NOMO-1 treated with dmso at 0.1 percent for 144 hours (cell line): ENCODE measurements around the gene MUC13.
A peak's percentile ranks its signal among the peaks of the same experiment; 100 is the strongest.

Experiments used
- DNase-seq: peaks from one replicate; lab custom pipeline; 2025; ENCODE audit not compliant: unreplicated experiment; lab: John Stamatoyannopoulos, UW

MUC13 gene

GRCh38 chr3:124878561-124879336, 55.8 kb downstream of the MUC13 start:
- peak; percentile 79 for DNase-seq

GRCh38 chr3:124877674-124878073, 56.9 kb downstream of the MUC13 start:
- no peak for DNase-seq

GRCh38 chr3:124876401-124876878, 58.1 kb downstream of the MUC13 start:
- DNase-seq: peak; percentile 15

GRCh38 chr3:124873226-124873625, 61.3 kb downstream of the MUC13 start:
- no peak for DNase-seq

DNA sequence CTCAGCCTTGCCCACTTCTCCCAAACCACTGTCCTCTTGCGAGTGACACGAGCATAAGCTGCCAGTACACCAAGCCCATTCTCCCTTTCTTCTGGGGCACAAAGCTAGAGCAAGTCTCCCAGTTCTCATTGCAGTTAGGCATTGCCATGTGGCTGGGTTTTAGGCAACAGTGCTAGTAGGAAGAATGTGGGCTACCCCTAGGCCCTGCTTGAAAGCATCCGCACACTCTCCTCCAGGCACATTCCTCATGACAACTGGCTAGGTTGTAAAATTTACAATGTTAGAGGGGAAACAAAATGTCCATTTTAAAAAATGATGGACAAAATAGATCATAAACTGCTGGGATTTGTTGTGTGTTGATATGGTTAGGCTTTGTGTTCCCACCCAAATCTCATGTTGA, 67.0 kb downstream of the MUC13 start:
- DNase-seq: no peak

GRCh38 chr3:124862006-124862405, 72.5 kb downstream of the MUC13 start:
- DNase-seq: no peak

GRCh38 chr3:124861041-124861440, 73.5 kb downstream of the MUC13 start:
- DNase-seq: no peak

DNA sequence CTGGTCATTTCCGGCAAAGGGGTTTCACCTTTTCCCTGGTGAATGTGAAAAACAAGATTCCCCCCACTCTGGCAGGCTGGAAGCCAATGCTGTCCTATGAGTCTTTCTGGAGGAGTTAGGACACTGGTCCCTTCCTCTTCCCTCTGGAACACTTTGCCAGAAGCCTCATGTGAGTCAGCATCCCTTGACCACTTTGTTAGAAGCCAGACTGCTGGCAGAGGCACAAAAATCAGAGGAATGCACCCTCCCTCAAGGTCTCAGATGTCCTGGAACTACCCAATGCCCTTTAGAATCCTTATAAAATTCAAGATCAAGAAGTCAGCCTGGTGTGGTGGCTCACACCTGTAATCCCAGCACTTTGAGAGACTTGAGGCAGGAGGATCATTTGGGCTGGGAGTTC, 74.0 kb downstream of the MUC13 start:
- no peak for DNase-seq

DNA sequence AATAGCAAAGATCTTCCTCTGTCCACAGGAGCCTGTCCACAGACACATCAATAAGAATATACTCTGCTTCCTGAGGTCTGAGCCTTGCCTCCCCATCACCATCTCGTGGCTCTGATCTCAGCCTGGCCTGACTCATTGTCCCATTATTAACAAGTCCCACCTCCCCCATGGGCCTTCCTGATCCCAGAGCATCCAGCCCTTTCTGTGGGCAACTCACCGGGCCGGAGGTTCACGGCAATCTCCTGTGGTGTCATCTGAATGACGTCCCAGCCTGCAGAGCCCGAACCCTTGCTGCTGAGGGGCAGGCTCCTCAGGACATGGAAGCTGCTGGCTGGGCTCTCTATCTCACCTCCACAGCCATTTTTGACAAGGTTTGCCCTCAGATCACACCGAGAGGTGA, 75.5 kb downstream of the MUC13 start:
- DNase-seq: no peak

DNA sequence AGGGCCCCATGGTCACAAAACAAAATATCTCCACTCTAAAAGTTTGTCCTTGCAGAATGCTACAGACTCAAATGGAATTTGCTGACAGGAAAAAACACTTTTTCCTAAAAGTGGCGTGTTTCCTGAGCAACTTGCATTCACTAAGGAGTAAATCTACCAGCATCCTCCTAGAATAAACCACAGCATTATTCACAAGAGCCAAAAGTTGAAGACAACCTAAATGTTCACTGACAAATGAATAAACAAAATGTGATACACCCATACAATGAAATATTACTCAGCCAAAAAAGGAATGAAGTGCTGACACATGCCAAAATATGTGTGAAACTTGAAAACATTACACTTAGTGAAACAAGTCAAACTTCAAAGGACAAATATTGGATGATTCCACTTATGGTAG, 76.3 kb downstream of the MUC13 start:
- DNase-seq: no peak

DNA sequence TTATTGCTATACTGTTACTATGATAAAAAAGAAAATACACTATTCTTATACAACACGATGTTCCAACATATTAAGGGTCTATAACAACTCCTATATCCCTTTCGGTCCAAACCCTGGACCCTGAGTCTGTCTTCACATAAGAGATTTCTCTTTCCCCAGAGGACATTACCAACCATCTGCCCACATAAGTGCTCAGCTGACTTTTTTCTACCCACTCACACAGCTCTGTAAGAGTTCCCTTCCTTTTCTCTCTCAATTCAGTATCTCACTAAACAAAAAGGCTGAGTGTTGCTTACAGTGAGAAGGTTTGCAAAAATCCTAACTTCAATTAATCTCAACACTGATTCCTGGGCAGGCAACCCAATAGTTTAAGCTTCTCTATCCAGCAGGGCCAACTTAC, 77.9 kb downstream of the MUC13 start:
- DNase-seq: no peak
